SK-MEL-5 (cell line): ENCODE measurements around the gene OSBPL1A. TPM values are rescaled to one million over a fixed set of nuclear protein-coding genes. Genes with fewer than 3 reads are reported as not detected.

Source experiments
- DNase-seq: peaks from one replicate; pipeline ENCODE4 v3.0.0-alpha.2; 2016; ENCODE audit warnings: low read depth, low spot score
- in situ Hi-C: cut with HindIII; loops from 2 replicates; pipeline ENCODE4 v1.10.0; 2016; ENCODE audit warnings: low sequenced_read_pairs, high pct_unique_total_duplicates, low pct_unique_long_range_greater_than_20kb
- total RNA-seq: library from RNA; depleted of rRNA; stranded (reverse); fragments of >200 nt; shearing (Covaris generic); gene quantifications from 2 replicates; pipeline ENCODE4 v1.2.3, GENCODE V29; 2014

The OSBPL1A gene
- total RNA-seq, 1 experiment from 2014 or later: 84.7 TPM

GRCh38 chr18:24249716-24250115 lies 147.9 kb downstream of the OSBPL1A start:
- in situ Hi-C loops: no loop called here

GRCh38 chr18:24248359-24248758 lies 149.3 kb downstream of the OSBPL1A start:
- no peak for DNase-seq
- in situ Hi-C loops: no loop called here

More at GRCh38 chr18:24249716-24250115, 147.9 kb downstream of the OSBPL1A start:
- DNase-seq: no peak

GRCh38 chr18:24246143-24246542 lies 151.5 kb downstream of the OSBPL1A start:
- DNase-seq: no peak
- in situ Hi-C loops: no loop called here

GRCh38 chr18:24244698-24245097 lies 152.9 kb downstream of the OSBPL1A start:
- in situ Hi-C loops: no loop called here
- no peak for DNase-seq

- in situ Hi-C loops: no loop called here
- DNase-seq: no peak
Observed at GRCh38 chr18:24243677-24244076, 153.9 kb downstream of the OSBPL1A start.

- in situ Hi-C loops: no loop called here
Observed at GRCh38 chr18:24239341-24239740, 158.3 kb downstream of the OSBPL1A start.

GRCh38 chr18:24238387-24238786 lies 159.2 kb downstream of the OSBPL1A start:
- in situ Hi-C loops: no loop called here
- DNase-seq: no peak

More at GRCh38 chr18:24239341-24239740, 158.3 kb downstream of the OSBPL1A start:
- DNase-seq: no peak

DNA sequence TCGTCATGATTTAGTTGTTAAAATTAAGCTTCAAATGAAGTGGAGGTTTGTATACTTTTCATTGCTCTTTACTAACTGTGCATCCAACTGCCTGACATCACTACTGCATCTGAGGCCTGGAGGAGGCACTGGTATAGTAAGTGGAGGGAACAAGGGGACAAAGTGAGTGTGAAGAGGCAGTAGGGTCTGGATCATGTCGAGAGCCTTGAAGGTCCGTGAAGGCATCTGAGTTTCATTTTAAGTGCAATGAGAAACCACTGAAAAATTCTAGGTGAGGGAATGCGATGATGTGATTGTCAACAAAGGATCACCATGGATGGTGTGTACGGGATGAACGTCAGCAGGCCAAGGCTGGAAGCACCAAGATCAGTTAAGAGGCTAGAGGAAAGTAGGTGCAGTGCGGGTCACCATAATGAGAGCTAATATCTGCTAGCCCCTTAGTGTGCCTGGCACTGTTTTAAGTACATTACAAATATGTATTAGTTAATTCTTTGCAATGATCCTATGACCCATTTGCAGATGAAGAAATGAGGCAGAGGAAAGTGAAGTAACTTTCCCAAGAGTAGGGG lies 162.7 kb downstream of the OSBPL1A start:
- in situ Hi-C loops: no loop called here
- DNase-seq: no peak

DNA sequence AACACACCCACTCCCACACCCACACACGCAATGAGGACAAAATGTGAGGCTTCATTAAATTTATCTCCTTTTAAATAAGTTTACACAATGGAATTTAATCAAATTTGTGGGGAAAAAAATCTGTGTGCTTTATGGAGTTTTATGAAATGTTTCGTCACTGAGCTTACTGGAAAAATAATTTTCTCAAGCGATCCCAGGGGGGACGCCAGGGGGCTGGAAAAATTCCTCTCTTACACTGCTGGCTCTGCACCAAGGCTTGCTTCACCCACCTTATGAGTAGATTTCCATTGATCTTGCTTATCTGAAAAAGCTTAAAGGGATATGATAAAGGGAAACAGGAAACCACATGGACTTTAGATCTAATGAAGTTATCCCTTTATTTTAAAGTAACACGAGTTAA lies 163.3 kb downstream of the OSBPL1A start:
- no peak for DNase-seq
- in situ Hi-C loops: no loop called here

GRCh38 chr18:24232800-24233199 lies 164.8 kb downstream of the OSBPL1A start:
- no peak for DNase-seq
- in situ Hi-C loops: no loop called here

DNA sequence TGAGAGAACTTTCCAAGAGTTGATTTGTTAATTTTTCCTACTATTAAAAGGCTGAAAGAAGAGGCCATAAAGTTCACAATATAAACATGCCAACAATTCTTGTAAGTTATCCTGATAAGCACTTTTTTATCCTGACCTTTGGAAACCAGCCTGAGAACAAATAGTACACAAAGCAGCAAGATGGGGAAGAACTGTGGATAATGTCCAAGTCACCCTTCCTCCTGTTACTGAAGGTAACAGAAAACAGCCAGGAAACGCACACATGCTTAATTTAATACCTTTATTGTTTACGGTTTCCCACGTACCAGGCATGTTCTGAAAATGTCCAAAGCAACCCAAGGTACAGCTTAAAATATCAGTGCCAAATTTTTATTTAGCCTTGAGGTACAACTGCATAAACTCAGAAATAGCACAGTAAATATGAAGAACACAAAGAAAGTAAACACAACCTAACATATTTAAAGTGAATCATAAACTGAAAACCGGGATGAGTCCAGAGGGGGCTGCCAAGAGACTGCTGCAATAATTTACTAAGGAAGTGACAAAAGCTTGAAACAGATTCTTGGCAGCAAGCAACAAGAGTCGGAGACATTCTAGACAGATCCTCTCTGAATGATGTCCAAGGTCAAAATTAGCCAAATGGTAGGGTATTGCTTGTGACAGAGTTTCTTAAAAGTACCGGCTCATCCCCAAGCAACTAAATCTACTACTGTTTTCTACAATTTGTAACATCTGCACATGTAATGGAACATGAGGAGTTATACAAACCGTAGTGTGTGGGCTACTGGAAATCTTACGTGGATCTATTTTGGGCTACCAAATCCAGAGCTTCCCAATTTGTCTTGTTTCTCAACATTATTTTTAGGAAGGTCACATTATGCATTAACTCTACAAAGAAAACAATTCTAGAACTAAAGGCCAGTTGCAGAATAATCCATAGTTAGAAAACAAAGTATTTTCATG lies 165.6 kb downstream of the OSBPL1A start:
- in situ Hi-C loops: no loop called here
- no peak for DNase-seq

DNA sequence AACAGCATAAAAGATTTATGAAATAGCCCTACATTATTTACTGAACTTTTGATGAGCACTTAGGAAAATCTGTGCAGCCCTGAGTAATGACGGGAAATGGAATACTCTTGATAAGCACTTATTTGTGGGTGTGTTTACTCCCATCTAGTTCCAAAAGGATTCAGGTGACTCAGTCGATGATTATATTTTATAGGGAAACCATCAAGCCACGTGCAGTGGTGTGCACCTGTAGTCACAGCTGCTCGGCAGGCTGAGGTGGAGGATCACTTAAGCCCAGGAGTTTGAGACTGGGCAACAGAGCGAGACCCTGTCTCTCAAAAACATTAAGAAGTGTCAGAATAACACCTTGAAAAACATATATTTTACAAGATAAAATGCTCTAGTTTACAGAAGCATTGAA lies 166.9 kb downstream of the OSBPL1A start:
- in situ Hi-C loops: no loop called here
- no peak for DNase-seq

DNA sequence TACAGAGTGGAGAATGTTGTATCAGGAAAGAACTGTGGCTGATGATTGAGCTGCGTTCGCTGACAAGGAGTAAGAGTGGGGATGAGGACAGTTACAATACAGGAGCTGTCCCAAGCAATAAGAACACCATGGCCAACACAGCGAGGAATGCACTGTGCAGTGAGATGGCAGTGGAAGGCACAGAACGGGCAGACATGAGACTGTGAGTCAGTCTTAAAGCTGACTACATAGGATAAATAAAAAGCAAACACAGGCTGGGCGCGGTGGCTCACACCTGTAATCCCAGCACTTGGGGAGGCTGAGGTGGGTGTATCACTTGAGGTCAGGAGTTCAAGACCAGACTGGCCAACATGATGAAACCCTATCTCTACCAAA lies 169.0 kb downstream of the OSBPL1A start:
- in situ Hi-C loops: no loop called here
- DNase-seq: no peak

DNA sequence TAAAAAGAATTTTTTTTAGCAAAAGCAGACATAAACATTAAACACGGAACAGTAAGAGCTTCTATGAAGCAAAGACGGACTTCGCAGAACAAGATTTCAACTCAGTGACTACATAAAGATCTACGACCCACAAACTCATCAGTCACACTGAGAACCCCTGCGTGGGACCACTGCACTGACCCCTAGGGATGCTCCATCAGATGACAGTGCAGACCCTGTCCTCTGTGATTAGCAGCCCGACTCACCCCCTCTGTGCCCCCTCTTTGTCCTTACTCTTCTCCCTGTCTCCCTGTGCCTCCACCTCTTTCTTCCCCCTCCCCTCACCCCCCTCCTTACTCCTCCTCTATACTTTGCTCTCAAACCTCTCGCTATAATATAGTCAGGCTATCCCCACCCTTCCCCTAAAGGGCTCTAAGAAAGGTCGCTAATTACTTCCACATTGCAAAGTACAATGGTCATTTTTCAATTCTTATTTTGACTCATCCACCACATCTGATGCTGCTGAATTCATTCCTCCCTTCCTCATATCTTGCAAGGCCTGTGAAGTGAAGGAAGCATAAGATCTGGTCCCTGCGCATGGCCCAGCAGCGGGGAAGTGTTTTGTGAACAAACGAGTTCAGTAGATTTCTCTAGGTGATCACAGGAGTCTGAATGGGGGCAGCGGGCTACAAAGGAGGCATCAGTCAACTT lies 169.5 kb downstream of the OSBPL1A start:
- DNase-seq: peak; percentile 7
- in situ Hi-C loops: no loop called here

- no peak for DNase-seq
- in situ Hi-C loops: no loop called here
Observed at GRCh38 chr18:24220318-24220688, 177.3 kb downstream of the OSBPL1A start.

DNA sequence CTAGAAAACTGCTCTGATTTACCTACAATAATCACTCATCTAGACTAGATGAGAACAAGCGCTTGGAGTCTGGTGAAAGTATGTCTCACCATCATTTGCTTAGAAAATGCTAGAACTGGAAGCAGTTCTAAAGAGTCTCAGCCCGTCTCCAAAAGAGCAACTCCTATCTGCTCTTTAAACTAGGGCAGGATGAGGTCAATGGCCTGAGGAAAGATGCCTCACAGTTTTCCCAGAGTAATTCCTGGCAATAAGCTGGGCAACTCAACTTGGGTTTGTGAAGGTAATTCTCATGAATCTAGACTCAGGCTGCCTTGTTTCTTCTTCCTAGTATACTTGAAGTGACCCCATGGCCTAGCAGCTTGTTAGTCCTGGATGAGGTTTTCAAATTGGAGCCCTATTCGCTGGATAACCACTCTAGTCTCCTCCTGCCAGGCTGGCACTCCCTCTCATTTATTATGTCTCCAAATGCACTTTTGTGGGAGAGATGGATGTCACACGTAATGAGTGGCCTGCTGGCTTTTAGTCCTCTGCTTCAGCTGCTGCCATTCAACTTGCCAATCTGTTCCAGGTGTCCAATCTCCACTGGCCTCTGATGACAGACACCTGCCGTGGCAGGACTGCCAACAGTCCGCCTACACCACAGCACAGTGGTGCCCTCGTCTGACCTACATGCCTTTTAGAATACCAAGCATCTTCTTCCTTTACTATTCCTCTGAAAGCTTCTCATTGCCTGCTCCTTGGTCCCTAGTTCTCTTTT lies 177.9 kb downstream of the OSBPL1A start:
- no peak for DNase-seq
- in situ Hi-C loops: no loop called here

DNA sequence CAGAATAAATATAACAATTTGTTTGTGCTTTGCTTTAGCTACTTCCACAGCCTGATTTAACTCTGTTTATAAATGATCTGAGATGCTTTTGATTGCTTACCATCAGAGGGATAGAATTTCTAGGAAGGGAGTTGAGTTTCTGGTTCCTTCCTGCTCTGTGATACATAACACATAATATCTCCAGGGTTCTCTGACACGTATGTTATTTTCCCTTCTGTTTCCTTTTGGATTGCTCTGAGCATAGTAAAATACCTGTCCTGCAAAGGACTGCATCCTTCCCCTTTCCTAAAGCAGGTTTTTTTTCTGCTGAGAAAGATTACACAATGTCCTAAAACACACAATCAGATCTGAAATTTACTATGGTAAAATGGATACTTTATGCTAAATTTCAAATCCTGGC lies 182.7 kb downstream of the OSBPL1A start:
- in situ Hi-C loops: no loop called here

GRCh38 chr18:24214144-24214543 lies 183.5 kb downstream of the OSBPL1A start:
- DNase-seq: no peak
- in situ Hi-C loops: no loop called here

More for the DNA sequence above, 182.7 kb downstream of the OSBPL1A start:
- no peak for DNase-seq
